GM18505 (cell line): Measurements from ENCODE around the gene CRLF2.
"Not testable (repeated sequence)": the region's sequence is repeated elsewhere in the genome, so short reads cannot be mapped to it uniquely, and the experiment has no call there.

Experiments used
- ATAC-seq: cut with Tn5 transposase; IDR thresholded peaks from one replicate; pipeline ENCODE4 v1.9.1; 2021; ENCODE audit not compliant: unreplicated experiment
- POLR2A ChIP-seq: IDR thresholded peaks from 4 replicates; pipeline ENCODE4 v1.6.1; 2011; ENCODE audit warnings: borderline replicate concordance; ENCODE audit not compliant: insufficient read depth, insufficient read length; ENCODE audit errors: extremely low read depth

The CRLF2 gene, protein sequence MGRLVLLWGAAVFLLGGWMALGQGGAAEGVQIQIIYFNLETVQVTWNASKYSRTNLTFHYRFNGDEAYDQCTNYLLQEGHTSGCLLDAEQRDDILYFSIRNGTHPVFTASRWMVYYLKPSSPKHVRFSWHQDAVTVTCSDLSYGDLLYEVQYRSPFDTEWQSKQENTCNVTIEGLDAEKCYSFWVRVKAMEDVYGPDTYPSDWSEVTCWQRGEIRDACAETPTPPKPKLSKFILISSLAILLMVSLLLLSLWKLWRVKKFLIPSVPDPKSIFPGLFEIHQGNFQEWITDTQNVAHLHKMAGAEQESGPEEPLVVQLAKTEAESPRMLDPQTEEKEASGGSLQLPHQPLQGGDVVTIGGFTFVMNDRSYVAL

DNA sequence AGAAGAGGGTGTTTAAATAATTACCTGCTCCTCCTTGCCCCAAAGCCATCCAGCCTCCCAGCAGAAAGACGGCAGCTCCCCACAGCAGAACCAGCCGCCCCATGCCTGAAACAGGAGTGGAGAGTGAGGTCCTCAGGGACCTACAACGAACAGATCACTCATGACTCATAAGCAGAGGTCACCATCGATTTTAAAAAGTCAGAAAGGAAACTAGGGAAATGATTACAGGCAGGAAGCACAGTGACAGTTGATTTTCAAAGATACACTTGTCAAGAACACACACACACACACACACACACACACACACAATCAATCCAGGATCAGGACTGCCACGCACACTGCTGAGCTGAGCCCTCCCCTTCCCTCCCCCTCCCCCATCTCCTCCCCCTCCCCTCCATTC lies at the start of gene CRLF2:
Gene CRLF2 (minus strand): TSS at position 118 of the 400 bp plus-strand sequence. CDS start 15 bp downstream, at position 103.
- no peak for ATAC-seq
- no peak for TF ChIP-seq POLR2A

DNA sequence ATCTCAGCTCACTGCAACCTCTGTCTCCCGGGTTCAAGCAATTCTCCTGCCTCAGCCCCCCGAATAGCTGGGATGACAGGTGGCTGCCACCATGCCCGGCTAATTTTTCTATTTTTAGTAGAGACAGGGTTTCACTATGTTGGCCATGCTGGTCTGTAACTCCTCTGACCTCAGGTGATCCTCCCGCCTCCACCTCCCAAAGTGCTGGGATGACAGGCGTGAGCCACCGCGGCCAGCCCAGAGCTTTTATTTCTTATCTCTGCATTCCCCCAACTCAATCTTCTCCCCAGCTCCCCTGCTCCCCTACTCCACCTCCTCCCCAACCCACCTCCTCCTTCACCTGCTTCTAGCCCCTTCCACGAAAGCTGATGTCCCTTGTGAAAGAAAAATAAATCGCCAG lies 49.3 kb upstream of the CRLF2 start:
- not testable (repeated sequence) for ATAC-seq

DNA sequence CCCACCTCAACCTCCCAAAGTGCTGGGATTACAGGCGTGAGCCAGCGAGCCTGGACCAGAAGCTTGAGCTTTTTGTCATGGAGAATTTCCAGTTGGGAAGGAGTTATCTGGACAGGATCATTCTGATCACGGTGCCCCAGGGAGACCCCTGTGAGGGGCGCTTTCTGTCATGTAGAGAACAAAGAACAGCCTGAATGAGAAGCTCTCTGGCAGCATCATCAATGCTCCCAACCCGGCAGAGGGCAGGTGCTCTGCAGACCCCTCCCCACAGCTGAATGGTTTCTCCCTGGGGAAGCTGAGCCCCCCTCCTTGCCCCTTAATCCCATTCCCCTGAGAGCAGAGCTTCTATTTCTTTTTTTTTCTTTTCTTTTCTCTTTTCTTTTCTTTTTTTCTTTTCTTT lies 48.8 kb upstream of the CRLF2 start:
- no peak for ATAC-seq
- TF ChIP-seq POLR2A, result no peak

DNA sequence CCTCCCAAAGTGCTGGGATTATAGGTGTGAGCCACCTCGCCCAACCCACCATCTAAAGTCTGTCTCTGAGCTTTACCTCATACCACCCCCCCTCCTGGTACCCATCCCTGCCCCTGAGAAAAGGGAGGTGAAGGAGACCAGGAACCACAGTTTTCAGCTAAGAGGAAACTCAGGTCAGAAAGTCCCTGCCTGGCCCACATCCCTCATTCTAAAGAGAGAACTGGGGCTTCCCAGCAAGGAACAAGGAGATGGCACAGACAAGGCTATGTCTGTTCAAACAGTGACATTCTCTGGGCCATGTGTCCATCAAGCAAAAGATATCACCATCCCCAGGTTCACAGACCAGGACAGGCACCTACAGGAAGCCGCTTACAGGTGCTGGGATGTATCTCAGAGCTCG lies 40.4 kb upstream of the CRLF2 start:
- no peak for ATAC-seq
- TF ChIP-seq POLR2A, result no peak

DNA sequence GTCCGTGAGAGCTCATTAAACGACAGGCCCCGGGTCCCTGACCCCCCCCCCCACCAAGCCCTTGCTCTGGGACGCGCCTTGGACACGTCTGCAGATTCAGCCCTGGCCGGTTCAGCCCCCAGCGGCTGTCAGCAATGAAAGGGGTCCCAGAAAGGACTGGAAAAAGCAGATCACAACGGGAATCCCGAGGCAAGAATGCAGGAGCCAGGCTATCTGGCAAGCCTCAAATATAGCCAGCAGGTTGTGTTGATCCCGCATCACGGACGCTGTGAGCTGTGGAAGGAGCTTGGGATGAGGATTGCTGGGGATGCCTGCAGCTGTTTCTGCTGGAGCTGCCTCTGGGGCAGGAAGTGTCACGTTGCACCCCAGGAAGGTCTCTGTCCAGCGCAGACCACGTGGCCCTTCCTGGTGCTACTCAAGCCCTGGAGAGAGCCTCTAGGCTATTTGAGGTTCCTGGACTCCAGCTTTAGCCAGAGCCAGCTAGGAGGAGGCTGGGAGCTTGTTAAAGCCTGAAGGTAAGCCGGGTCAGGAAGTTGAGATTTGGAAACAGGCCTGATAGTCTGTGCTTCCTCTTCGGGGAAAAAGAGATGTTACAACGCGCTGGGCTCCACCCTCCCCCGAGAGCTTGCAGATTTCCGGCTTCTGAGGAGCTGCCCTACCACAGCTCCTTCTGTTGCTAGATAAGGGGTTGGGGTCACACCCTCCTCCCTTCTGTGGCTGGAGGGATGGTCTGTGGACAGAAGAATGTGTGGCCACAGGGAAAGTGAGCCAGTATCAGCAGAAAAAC lies 36.8 kb upstream of the CRLF2 start:
- TF ChIP-seq POLR2A, result no peak
- ATAC-seq, result peak; percentile 75

DNA sequence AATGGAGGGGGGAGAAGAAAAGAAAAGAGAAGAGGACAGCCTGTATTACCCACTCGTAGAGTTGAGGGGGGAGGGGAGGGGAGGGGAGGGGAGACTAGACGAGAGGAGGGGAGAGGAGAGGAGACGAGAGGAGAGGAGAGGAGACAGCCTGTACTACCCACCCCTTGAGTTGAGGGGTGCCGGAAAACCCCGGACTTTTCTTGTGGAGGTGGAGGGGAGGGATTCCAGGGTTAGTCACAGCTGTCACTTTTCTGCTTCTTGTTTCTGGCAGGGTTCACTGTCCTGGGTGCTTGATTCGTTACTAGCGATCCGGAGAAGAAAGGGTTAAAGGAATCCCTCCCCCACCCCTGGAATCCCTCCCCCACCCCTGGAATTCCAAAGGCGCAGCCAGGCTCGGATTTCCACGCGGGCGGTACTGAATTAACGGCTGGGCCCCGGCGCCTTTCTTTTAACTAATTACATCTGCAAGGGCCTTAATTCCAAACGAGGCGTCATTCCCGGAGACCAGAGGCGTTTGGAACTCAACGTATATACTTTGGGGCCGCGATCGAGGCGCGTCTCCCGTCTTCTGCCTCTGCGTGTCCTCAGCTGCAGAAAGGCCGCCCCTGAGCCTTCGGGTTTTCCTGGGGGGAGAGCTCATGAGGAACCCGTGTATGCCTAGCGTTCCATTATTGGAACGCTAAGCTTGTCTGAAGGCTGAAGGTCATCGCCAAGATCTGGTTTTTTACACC lies 36.0 kb upstream of the CRLF2 start:
- no peak for ATAC-seq
- TF ChIP-seq POLR2A, result no peak

DNA sequence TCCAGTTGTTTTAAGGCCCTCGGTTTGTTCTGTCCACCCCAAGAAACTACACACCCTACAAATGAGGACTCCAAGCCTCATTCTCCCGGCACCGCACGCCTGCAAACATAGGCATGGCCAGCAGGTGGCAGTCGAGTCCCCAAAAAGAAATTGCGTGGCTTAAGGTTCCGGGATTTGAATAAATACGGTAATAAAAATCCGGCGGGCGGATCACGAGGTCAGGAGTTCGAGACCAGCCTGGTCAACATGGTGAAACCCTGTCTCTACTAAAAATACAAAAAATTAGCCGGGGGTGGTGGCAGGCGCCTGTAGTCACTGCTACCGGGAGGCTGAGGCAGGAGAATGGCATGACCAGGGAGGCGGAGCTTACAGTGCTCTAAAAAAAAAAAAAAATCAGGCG lies 34.4 kb upstream of the CRLF2 start:
- no peak for TF ChIP-seq POLR2A
- peak; percentile 43 for ATAC-seq

DNA sequence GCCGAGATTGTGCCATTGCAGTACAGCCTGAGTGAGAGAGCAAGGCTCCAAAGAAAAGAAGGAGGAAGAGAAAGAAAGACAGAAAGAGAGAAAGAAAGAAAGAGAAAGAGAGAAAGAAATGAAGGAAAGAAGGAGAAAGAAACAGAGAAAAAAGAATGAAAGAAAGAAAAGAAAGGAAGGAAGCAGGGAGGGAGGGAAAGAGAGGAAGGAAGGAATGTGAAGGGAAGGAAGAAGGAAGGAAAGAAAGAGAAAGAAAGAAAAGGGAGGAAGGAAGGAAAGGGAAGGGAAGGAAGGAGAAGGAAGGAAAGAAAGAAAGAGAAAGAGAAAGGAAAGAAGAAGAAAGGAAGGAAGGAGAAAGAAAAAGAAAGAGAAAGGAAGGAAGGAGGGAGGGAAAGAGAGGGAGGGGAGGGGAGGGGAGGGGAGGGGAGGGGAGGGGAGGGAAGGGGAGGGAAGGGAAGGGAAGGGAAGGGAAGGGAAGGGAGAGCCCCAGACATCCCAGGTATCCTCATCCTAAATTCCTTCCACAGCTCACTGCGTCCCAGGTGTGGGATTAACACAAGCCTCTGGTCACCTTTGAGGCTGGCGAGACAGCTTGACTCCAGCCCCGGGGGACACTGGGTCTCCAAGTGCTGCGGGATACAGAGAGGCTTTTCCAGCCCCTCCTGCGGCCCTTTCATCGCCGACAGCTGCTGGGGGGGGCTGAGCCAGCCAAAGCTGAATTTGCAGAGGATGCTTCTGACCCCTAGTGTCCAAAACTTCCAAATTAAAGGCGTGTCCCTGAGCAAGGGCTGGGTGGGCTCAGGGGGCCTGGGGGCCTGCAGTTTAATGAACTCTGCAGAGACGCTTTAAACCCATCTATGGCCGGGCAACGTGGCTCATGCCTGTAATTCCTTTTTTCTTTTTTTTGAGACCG lies 32.0 kb upstream of the CRLF2 start:
- no peak for ATAC-seq
- TF ChIP-seq POLR2A, result no peak

DNA sequence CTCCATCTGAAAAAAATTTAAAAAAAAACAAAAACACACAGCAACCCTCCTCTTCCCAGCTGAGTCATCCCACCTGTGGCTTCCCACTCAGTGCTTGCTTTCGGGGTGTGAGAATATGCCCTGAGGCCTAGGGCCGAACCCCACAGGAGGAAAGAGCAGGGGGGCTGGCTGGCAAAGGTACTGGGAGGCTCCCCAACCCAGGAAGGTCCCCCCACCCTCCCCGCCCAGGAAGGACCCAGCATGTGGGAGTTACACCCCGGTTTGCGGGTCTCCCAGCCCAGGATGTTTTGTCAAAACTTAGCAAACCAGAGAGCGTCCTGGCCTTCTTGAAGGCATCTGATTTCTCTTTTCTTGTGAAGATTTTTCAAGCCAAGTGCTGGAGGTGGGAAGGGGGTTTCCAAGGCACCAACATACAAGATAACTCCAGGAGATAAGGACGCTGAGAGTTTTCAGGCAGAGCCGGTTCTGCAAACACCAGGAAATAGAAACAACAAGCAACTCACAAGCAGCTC lies 30.5 kb upstream of the CRLF2 start:
- no peak for TF ChIP-seq POLR2A
- no peak for ATAC-seq

DNA sequence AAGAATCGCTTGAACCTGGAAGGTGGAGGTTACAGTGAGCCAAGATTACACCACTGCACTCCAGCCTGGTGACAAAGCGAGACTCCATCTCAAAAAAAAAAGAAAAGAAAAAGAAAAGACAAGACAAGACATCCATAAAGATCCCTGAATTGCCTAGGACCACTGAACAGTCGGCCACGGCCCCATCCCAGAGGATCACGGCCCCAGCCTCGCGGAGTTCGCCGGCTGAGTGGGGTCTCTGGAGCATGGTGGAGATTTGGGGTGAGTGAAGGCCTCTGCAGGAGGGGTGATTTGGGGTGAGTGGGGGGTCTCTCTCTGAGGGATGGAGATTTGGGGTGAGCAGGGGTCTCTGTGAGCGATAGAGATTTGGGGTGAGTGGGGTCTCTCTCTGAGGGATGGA lies 28.1 kb upstream of the CRLF2 start:
- ATAC-seq, result not testable (repeated sequence)

DNA sequence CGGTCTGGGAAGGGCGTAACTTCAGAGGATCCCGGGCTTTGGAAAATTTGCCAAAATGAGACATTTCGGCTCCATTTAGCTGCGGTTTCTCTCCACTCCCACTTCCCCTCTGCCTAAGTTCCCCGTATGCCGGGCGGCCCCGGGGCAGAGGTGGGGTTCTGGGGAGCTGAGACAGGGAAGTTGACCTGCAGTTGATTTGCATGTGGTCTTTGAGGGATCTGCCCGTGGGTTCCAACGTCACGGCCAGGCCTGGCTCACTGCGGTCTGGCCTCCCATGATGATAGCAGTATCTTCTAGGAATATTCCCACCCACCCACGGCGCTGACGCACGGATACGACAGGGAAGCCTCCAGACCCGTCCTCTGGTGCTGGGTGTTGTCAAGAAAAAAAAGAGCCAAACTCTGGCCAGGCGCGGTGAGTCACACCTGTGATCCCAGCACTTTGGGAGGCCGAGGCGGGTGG lies 27.3 kb upstream of the CRLF2 start:
- ATAC-seq, result peak; percentile 76
- no peak for TF ChIP-seq POLR2A

DNA sequence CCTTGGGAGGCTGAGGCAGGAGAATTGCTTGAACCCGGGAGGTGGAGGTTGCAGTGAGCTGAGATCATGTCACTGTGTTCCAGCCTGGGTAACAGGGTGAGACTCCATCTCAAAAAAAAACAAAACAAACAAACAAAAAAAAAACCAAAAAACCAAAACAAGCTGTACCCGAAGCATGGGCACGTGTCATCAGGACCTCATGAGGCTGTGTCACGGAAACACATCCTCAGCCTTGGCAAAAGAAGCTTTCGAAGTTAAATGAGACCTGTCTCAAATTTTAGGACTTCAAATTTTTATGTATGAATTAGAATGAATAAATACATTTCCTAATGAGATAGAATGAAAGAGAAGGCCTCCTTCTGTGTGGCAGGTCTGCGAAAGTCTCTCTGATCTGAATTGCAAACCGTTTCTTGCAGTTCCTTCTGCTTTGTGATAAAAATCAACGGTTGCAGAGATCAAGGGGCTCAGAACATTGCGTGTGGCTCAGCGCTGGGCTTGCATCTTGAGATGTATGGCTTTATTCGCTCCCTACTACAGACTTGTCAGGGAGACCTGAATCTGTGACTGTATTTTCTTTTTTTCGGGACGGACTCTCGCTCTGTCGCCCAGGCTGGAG lies 19.5 kb upstream of the CRLF2 start:
- no peak for ATAC-seq
- TF ChIP-seq POLR2A, result no peak

DNA sequence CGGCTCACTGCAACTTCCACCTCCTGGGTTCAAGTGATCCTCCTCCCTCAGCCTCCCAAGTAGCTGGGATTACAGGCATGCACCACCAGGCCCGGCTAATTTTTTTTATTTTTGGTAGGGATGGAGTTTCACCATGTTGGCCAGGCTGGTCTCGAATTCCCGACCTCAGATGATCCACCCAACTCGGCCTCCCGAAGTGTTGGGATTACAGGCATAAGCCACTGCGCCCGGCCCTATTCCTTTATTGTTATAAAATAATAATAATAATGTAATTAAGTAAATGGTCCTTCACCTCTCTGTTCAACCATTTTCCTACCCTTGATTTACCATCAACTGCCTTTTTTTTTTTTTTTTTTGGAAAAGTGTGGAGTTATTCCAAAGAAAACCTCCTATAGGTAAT lies 15.7 kb upstream of the CRLF2 start:
- ATAC-seq, result not testable (repeated sequence)
